Activated CD8-positive, alpha-beta memory T cell treated with anti-CD3 and anti-CD28 coated beads, Interleukin-2, amount 10 ng/mL, durations not matched to agents 7 days and 5 days (primary cell): Measurements from ENCODE around the gene HEATR5A. TPM values are rescaled to one million over a fixed set of nuclear protein-coding genes. Genes with fewer than 3 reads are reported as not detected.
"Not testable (repeated sequence)": the region's sequence is repeated elsewhere in the genome, so short reads cannot be mapped to it uniquely, and the experiment has no call there.

Experiments used
- ATAC-seq: fragments of 150-1000 bp; cut with Tn5 transposase; one replicate; pipeline ENCODE4 v1.10.0; 2021; ENCODE audit warnings: moderate library complexity
- CTCF ChIA-PET: fragments of 350-600 bp; sonication (Branson Sonifier 250); formaldehyde crosslinking; loops from one replicate; lab custom pipeline; 2021; ENCODE audit warnings: antibody characterized with exemption; lab: Charles Lee
- DNase-seq: peaks from one replicate; pipeline ENCODE4 v3.0.0-alpha.2; 2020
- H3K27ac Mint-ChIP-seq: one replicate; pipeline ENCODE4 v1.8.0; 2021; ENCODE audit warnings: mild to moderate bottlenecking, mixed read lengths
- H3K27me3 Mint-ChIP-seq: one replicate; pipeline ENCODE4 v1.8.0; 2021; ENCODE audit warnings: mixed read lengths
- H3K36me3 Mint-ChIP-seq: one replicate; pipeline ENCODE4 v1.8.0; 2021; ENCODE audit warnings: mild to moderate bottlenecking, mixed read lengths
- H3K4me1 Mint-ChIP-seq: one replicate; pipeline ENCODE4 v1.8.0; 2021; ENCODE audit warnings: mixed read lengths
- H3K4me3 Mint-ChIP-seq: one replicate; pipeline ENCODE4 v1.8.0; 2021; ENCODE audit warnings: mild to moderate bottlenecking, moderate library complexity, mixed read lengths
- H3K9me3 Mint-ChIP-seq: one replicate; pipeline ENCODE4 v1.8.0; 2022; ENCODE audit warnings: low read depth, mixed read lengths
- total RNA-seq, 2 experiments: library from RNA; stranded (reverse); gene quantifications; one replicate each; pipeline ENCODE4 v1.2.3, GENCODE V29; 2021

HEATR5A gene
- total RNA-seq: 10 to 100 TPM in 1 of 2 experiments, 1 to 10 TPM in 1; 8.4 to 18.7 TPM

- Mint-ChIP-seq H3K9me3 (no peaks in the 10 kb centered on the region), H3K36me3 (peaks cover 4% of the 10 kb centered on the region), H3K4me3 (peak within 1 kb of the TSS; percentile 93), H3K27ac (peak within 1 kb of the TSS; percentile 89), H3K27me3 (peaks cover 3% of the 10 kb centered on the region), H3K4me1 (peaks cover 21% of the 10 kb centered on the region)
- CTCF ChIA-PET: interaction anchor here (0.7 to 2.8 kb wide), 14 partner anchors 14 to 391 kb away, joined by 3 to 10 read pairs (median 4); partner anchors contain the start of gene DTD2
- DNase-seq (peak; percentile 94), ATAC-seq (peak; percentile 98)
Measured at GRCh38 chr14:31420319-31421111, at the start of gene HEATR5A. Gene HEATR5A (minus strand): TSS chr14:31420550. CDS start chr14:31402975, 17,575 bp downstream.

DNA sequence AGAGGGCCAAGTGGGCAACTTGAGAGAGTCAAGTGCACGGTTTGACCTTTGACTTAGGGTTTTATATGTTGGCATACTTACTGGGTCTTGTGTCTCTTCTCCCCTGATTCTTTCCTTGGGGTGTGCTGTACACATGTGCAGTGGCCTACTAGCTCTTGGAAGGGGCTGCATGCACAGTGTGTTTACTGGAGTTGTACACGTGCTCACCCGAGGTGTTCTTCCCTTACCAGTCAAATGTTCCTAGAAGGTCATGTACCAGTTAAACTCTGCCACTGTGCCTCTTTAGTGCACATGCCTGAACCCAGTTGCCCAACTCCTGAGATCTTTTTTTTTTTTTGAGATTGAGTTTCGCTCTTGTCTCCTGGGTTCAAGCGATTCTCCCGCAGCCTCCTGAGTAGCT, 46.2 kb upstream of the HEATR5A start:
- Mint-ChIP-seq H3K27me3 (no peaks in the 10 kb centered on the region), H3K4me1 (no peaks in the 10 kb centered on the region), H3K4me3 (no peak overlapping the region), H3K9me3 (no peaks in the 10 kb centered on the region), H3K36me3 (no peaks in the 10 kb centered on the region), H3K27ac (no peak overlapping the region)
- CTCF ChIA-PET: no interaction called here
- no peak for DNase-seq
- no peak for ATAC-seq

DNA sequence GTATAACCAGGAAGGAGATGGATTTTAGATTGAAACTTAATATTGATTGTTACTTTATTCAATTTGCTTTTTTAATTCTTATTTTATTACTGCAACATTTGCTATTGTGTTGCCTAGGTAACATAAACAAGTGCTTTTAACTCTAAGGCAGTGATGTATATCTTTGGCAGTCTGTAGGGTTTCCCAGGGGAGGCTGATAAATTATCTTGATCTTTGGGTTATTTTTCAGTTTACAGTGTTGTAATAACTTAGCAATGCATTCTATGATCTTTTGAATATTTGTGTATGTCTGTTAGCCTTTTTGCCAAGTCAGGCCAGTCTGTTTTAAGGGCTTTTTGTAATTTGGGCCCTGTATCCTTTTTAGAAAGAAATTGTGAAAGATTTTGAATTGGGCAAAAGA, 44.8 kb upstream of the HEATR5A start:
- no peaks in the 10 kb centered on the region for H3K4me1 Mint-ChIP-seq
- DNase-seq (no peak), ATAC-seq (no peak)
- H3K4me3 Mint-ChIP-seq: no peak overlapping the region
- H3K9me3 Mint-ChIP-seq: no peaks in the 10 kb centered on the region
- no peak overlapping the region for H3K27ac Mint-ChIP-seq
- peaks cover 3% of the 10 kb centered on the region for H3K27me3 Mint-ChIP-seq
- H3K36me3 Mint-ChIP-seq: no peaks in the 10 kb centered on the region
- CTCF ChIA-PET: no interaction called here

- H3K27me3 Mint-ChIP-seq, ATAC-seq, H3K27ac Mint-ChIP-seq, CTCF ChIA-PET, H3K9me3 Mint-ChIP-seq, H3K4me3 Mint-ChIP-seq, DNase-seq, H3K36me3 Mint-ChIP-seq: not testable (repeated sequence)
- H3K4me1 Mint-ChIP-seq: peaks cover 13% of the 10 kb centered on the region
Measured at GRCh38 chr14:31462450-31462849, 42.1 kb upstream of the HEATR5A start.

GRCh38 chr14:31461545-31461944, 41.2 kb upstream of the HEATR5A start:
- Mint-ChIP-seq H3K4me3 (no peak overlapping the region), H3K36me3 (no peaks in the 10 kb centered on the region), H3K9me3 (no peaks in the 10 kb centered on the region), H3K27me3 (peaks cover 3% of the 10 kb centered on the region), H3K4me1 (peaks cover 13% of the 10 kb centered on the region), H3K27ac (no peak overlapping the region)
- no peak for DNase-seq
- ATAC-seq: no peak
- CTCF ChIA-PET: no interaction called here

GRCh38 chr14:31457665-31458659, 37.6 kb upstream of the HEATR5A start:
- Mint-ChIP-seq H3K27ac (peak overlapping the region; percentile 96), H3K4me1 (peaks cover 26% of the 10 kb centered on the region), H3K9me3 (no peaks in the 10 kb centered on the region), H3K27me3 (peaks cover 3% of the 10 kb centered on the region), H3K36me3 (no peaks in the 10 kb centered on the region), H3K4me3 (peak overlapping the region; percentile 88)
- DNase-seq: no peak
- CTCF ChIA-PET: interaction anchor here (0.9 to 1.6 kb wide), 4 partner anchors 12 to 787 kb away, joined by 3 to 4 read pairs (median 3); partner anchors contain the start of genes HEATR5A and HECTD1
- no peak for ATAC-seq

DNA sequence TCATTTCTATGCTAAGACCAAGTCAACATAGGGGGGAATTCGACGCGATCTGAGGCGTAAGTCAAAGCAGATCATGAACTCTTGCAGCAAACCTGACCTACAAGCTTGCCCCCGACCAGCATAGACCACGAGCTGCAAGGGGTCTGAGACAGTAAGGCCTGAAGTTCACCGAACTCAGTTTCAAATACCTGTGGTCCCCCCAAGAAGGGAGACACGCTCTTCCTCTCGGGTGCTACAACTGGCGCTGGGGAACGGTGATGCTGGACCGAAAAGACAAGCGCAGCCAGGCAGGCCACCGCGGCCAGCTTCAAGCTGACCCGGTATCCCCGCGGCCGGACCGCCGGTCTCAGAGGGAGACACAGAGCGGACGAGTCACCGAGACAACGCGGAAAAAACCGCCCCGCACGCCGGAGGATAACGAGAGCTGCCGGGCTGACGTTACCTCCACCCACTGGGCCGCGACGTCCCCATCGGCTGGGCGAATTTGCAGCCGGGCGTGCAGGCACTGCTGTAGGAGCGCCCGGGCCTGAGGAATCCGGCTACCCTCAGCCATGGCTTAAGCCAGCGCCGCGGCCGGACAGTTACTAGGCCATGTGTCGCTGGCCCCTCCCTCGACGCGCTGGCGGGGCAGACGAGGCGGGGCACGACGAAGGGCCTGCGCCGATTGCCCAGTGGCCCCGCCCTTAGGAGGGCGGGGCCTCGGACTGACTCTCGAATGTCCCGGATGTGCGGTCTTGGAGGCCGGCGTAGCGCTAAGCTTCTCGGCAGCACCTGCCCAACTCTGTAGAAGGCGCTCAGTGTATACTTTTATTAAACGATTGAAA, 36.7 kb upstream of the HEATR5A start, which contains the start of gene DTD2:
TSS of gene DTD2 (minus strand) at position 666 of the 824 bp plus-strand sequence. CDS start at position 553, 113 bp downstream.
- peaks cover 26% of the 10 kb centered on the region for H3K4me1 Mint-ChIP-seq

DNA sequence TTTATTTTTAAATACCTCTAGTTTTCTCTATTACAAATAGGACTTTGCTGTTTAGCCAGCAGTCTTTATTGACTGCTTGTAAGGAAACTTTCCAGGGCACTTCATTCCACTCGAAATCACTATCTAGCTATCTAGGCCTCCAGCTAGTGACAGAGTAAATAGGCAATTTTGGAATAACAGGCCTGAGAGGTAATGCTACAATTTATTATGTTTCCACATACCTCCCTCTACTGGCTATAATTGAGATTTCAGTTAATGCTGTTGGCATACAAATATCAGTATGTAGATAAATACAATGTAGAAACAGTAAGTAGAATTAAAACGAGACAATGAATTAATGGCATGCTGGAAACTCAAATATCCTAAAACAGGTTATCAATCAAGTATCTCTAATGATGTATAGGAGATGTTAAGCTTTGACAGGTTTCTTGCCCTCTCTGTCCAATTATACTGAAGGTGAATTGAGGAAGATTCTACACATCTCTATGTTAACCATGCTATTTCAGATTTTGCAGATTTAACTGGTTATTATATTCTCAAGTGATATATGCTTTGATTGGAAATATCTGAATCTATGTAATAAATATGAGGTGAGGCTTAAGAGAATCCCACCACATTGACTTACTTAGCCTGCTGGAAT, 29.7 kb upstream of the HEATR5A start:
- CTCF ChIA-PET: interaction anchor here (0.5 to 1.6 kb wide), 8 partner anchors 9 to 444 kb away, joined by 3 to 8 read pairs (median 3); partner anchors contain the start of gene HEATR5A
- ATAC-seq (peak; percentile 55), DNase-seq (no peak)
- H3K9me3 Mint-ChIP-seq: no peaks in the 10 kb centered on the region
- H3K27ac Mint-ChIP-seq: no peak overlapping the region
- no peaks in the 10 kb centered on the region for H3K27me3 Mint-ChIP-seq
- H3K4me1 Mint-ChIP-seq: peaks cover 3% of the 10 kb centered on the region
- peaks cover 14% of the 10 kb centered on the region for H3K36me3 Mint-ChIP-seq
- no peak overlapping the region for H3K4me3 Mint-ChIP-seq

More for the DNA sequence above, 36.7 kb upstream of the HEATR5A start, which contains the start of gene DTD2:
- DNase-seq: peak; percentile 94
- Mint-ChIP-seq H3K9me3 (no peaks in the 10 kb centered on the region), H3K36me3 (peaks cover 4% of the 10 kb centered on the region), H3K27ac (peak within 1 kb of the TSS; percentile 96), H3K27me3 (peaks cover 3% of the 10 kb centered on the region), H3K4me3 (peak within 1 kb of the TSS; percentile 88)
- CTCF ChIA-PET: interaction anchor here (0.9 to 1.6 kb wide), 4 partner anchors 11 to 788 kb away, joined by 3 to 4 read pairs (median 3); partner anchors contain the start of genes HEATR5A and HECTD1
- peak; percentile 99 for ATAC-seq

- H3K27ac Mint-ChIP-seq: no peak overlapping the region
- H3K9me3 Mint-ChIP-seq: no peaks in the 10 kb centered on the region
- peaks cover 15% of the 10 kb centered on the region for H3K36me3 Mint-ChIP-seq
- H3K4me1 Mint-ChIP-seq: no peaks in the 10 kb centered on the region
- CTCF ChIA-PET: interaction anchor here (0.6 to 1.6 kb wide), 7 partner anchors 8 to 443 kb away, joined by 3 to 8 read pairs (median 3); partner anchors contain the start of gene HEATR5A
- H3K27me3 Mint-ChIP-seq: no peaks in the 10 kb centered on the region
- H3K4me3 Mint-ChIP-seq: no peak overlapping the region
- ATAC-seq: no peak
- DNase-seq: no peak
Measured at GRCh38 chr14:31449136-31449535, 28.8 kb upstream of the HEATR5A start.

- DNase-seq (no peak), ATAC-seq (no peak)
- Mint-ChIP-seq H3K27ac (no peak overlapping the region), H3K4me3 (no peak overlapping the region), H3K4me1 (no peaks in the 10 kb centered on the region), H3K36me3 (peaks cover 10% of the 10 kb centered on the region), H3K9me3 (no peaks in the 10 kb centered on the region), H3K27me3 (no peaks in the 10 kb centered on the region)
- CTCF ChIA-PET: interaction anchor here (0.9 to 1.5 kb wide), 2 partner anchors 12 to 25 kb away, joined by 3 to 4 read pairs; partner anchors contain the start of genes DTD2 and HEATR5A
Measured at GRCh38 chr14:31445703-31446102, 25.4 kb upstream of the HEATR5A start.

GRCh38 chr14:31442284-31442683, 21.9 kb upstream of the HEATR5A start:
- no peak for DNase-seq
- ATAC-seq: no peak
- Mint-ChIP-seq H3K27ac (no peak overlapping the region), H3K27me3 (no peaks in the 10 kb centered on the region), H3K9me3 (no peaks in the 10 kb centered on the region), H3K4me1 (no peaks in the 10 kb centered on the region), H3K36me3 (peaks cover 17% of the 10 kb centered on the region), H3K4me3 (no peak overlapping the region)
- CTCF ChIA-PET: interaction anchor here (1.1 kb wide), 1 partner anchor 7 kb away, joined by 4 read pairs; no protein-coding TSS in a partner anchor
